ENCODE results near the gene DLST.
A peak's percentile ranks its signal among the peaks of the same experiment; 100 is the strongest.

DLST gene

GRCh38 chr14:74875204-74875603 is 6.5 kb upstream of the DLST start:
- Mint-ChIP-seq H3K4me1 (ENCODE audit: low read depth) (peaks cover 23% of the 10 kb centered on the region), H3K36me3 (ENCODE audit: low read depth) (no peaks in the 10 kb centered on the region), H3K27me3 (no peaks in the 10 kb centered on the region), H3K4me3 (peak overlapping the region; percentile 62), H3K9me3 (no peaks in the 10 kb centered on the region), H3K27ac (peak overlapping the region; percentile 60)

- no peaks in the 10 kb centered on the region for H3K36me3 Mint-ChIP-seq (ENCODE audit: low read depth)
- H3K27ac Mint-ChIP-seq, result peak within 1 kb of the TSS; percentile 62
- H3K4me3 Mint-ChIP-seq, result peak within 1 kb of the TSS; percentile 62
- no peaks in the 10 kb centered on the region for H3K9me3 Mint-ChIP-seq
- H3K4me1 Mint-ChIP-seq (ENCODE audit: low read depth), result peaks cover 32% of the 10 kb centered on the region
- no peaks in the 10 kb centered on the region for H3K27me3 Mint-ChIP-seq
Measured at GRCh38 chr14:74875941-74876913, 5.5 kb upstream of the DLST start, which contains the start of gene PROX2. Gene PROX2, minus strand, starts transcription at chr14:74876145. Its CDS starts 12,311 bp downstream, at chr14:74863834.

GRCh38 chr14:74879427-74880182 is 2.1 kb upstream of the DLST start:
- Mint-ChIP-seq H3K9me3 (no peaks in the 10 kb centered on the region), H3K27me3 (no peaks in the 10 kb centered on the region), H3K4me3 (no peak overlapping the region), H3K27ac (peak overlapping the region; percentile 49), H3K4me1 (ENCODE audit: low read depth) (peaks cover 57% of the 10 kb centered on the region), H3K36me3 (ENCODE audit: low read depth) (peaks cover 24% of the 10 kb centered on the region)

DNA sequence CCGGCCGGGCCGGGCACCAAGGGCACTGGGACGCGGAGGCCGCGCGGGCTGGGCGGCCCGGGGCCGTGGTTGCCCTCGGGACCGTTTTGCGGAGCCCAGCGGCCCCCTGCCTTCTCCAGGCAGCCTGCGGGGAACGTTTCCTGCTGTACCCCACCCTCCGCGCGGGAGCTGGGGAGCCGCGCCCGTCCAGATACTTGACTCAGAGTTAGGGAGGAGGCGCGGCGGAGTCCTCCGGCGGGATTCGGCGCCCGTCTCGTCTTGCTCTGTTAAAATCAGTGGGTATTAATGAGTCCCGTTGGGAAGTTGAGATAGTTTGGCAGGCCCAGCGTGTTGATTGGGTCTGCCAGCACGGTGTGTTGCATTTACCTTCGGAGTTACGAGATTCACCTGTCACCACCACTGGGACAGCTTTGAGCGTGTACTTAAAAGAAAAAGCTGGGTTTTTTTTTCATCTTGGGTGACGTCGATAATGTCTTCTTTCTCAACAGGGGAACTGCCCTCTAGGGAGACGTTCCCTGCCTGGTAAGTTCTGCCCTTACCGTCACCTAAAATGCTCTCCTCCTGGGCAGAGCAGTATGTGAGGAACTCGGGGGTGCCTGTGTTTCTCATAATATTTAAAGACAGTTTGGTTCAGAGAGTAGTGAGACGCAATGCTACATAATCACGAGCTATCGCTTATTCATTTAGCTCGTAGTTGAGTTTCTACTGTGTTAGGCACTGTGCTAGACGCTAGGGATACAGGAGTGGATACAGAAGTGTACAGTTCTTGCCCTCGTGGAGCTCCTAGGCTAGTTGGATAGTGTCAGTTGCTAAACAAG is 596 bp downstream of the DLST start:
- Mint-ChIP-seq H3K4me1 (ENCODE audit: low read depth) (peaks cover 59% of the 10 kb centered on the region), H3K36me3 (ENCODE audit: low read depth) (peaks cover 42% of the 10 kb centered on the region), H3K27ac (peak overlapping the region; percentile 96), H3K9me3 (no peaks in the 10 kb centered on the region), H3K4me3 (peak overlapping the region; percentile 99), H3K27me3 (no peaks in the 10 kb centered on the region)

- Mint-ChIP-seq H3K4me3 (no peak overlapping the region), H3K36me3 (ENCODE audit: low read depth) (peaks cover 70% of the 10 kb centered on the region), H3K27ac (no peak overlapping the region), H3K27me3 (no peaks in the 10 kb centered on the region), H3K4me1 (ENCODE audit: low read depth) (peaks cover 52% of the 10 kb centered on the region), H3K9me3 (no peaks in the 10 kb centered on the region)
Measured at GRCh38 chr14:74886001-74886400, 4.3 kb downstream of the DLST start.

- peaks cover 79% of the 10 kb centered on the region for H3K36me3 Mint-ChIP-seq (ENCODE audit: low read depth)
- no peak overlapping the region for H3K27ac Mint-ChIP-seq
- no peak overlapping the region for H3K4me3 Mint-ChIP-seq
- H3K9me3 Mint-ChIP-seq, result no peaks in the 10 kb centered on the region
- no peaks in the 10 kb centered on the region for H3K27me3 Mint-ChIP-seq
- H3K4me1 Mint-ChIP-seq (ENCODE audit: low read depth), result peaks cover 44% of the 10 kb centered on the region
Measured at GRCh38 chr14:74888164-74889158, 6.7 kb downstream of the DLST start.

DNA sequence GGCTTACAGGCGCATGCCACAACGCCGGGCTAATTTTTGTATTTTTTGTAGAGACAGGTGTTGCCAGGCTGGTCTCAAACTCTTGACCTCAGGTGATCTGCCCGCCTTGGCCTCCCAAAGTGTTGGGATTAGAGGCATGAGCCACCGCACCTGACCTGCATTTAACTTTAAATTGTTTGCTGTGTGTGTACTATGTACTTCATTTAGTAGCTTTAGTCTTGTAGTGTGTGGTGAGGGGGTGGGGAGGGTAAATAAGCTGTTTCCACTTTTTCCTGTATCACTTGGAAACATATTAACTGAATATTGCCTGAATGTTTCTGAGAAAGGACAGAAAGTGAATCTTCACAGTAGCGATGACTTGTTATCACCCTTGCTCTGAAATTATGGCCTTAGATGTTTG is 8.5 kb downstream of the DLST start:
- Mint-ChIP-seq H3K4me3 (no peak overlapping the region), H3K9me3 (no peaks in the 10 kb centered on the region), H3K36me3 (ENCODE audit: low read depth) (peaks cover 77% of the 10 kb centered on the region), H3K4me1 (ENCODE audit: low read depth) (peaks cover 27% of the 10 kb centered on the region), H3K27me3 (no peaks in the 10 kb centered on the region), H3K27ac (no peak overlapping the region)

- Mint-ChIP-seq H3K36me3 (ENCODE audit: low read depth) (peaks cover 76% of the 10 kb centered on the region), H3K4me1 (ENCODE audit: low read depth) (peaks cover 13% of the 10 kb centered on the region), H3K27ac (no peak overlapping the region), H3K27me3 (no peaks in the 10 kb centered on the region), H3K9me3 (no peaks in the 10 kb centered on the region), H3K4me3 (no peak overlapping the region)
Measured at GRCh38 chr14:74891870-74892269, 10.2 kb downstream of the DLST start.

- no peaks in the 10 kb centered on the region for H3K9me3 Mint-ChIP-seq
- H3K27ac Mint-ChIP-seq, result no peak overlapping the region
Measured at GRCh38 chr14:74892745-74893144, 11.0 kb downstream of the DLST start.

DNA sequence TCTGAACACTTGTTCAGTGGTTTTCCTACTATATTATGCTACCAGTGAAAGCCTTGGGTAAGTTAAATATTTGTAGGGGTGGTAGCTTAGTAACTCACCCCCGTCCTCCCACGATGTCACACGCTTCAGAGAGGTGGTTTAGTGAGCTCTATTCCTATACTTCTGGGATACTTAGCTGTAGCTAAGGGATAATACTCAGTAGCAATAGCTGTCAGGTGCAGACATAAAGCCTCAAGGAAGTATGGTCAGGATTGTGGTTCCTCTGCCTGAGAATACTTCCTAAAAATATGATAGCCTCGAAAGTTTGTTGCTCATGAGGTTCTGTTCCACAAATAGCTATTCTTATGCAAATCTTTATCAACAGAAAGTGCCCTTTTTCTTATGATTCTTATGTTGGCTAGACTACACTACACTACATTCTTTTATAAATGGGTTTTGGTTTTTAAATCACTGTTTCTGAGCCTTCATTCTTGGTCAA is 11.9 kb downstream of the DLST start:
- H3K4me1 Mint-ChIP-seq (ENCODE audit: low read depth), result peaks cover 6% of the 10 kb centered on the region
- peaks cover 82% of the 10 kb centered on the region for H3K36me3 Mint-ChIP-seq (ENCODE audit: low read depth)
- H3K4me3 Mint-ChIP-seq, result no peak overlapping the region
- peak overlapping the region; percentile 1 for H3K27ac Mint-ChIP-seq
- no peaks in the 10 kb centered on the region for H3K27me3 Mint-ChIP-seq
- H3K9me3 Mint-ChIP-seq, result no peaks in the 10 kb centered on the region

More at GRCh38 chr14:74892745-74893144, 11.0 kb downstream of the DLST start:
- Mint-ChIP-seq H3K36me3 (ENCODE audit: low read depth) (peaks cover 83% of the 10 kb centered on the region), H3K27me3 (no peaks in the 10 kb centered on the region), H3K4me3 (no peak overlapping the region), H3K4me1 (ENCODE audit: low read depth) (peaks cover 13% of the 10 kb centered on the region)

DNA sequence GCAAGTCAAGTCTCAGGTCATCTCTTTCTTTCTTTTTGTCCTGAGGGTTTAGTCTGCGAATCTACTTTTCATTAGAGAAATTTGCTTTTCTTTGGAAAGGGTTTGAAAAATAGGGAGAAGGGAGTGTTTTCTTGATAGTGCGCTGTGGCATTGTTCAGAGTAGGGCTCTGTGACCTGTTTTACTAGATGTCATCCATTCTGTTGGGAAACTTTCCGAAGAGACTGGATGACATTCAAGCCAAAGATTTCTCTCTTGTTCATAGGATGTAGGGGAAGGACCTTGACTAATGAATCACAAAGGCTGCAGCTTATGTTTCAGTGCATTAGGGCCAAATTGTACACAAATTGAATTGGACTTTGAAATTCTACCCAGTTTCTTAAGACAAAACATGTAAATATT is 14.7 kb downstream of the DLST start:
- no peaks in the 10 kb centered on the region for H3K27me3 Mint-ChIP-seq
- peaks cover 85% of the 10 kb centered on the region for H3K36me3 Mint-ChIP-seq (ENCODE audit: low read depth)
- H3K4me1 Mint-ChIP-seq (ENCODE audit: low read depth), result peaks cover 6% of the 10 kb centered on the region
- no peak overlapping the region for H3K27ac Mint-ChIP-seq
- H3K4me3 Mint-ChIP-seq, result no peak overlapping the region
- no peaks in the 10 kb centered on the region for H3K9me3 Mint-ChIP-seq

GRCh38 chr14:74897642-74898041 is 15.9 kb downstream of the DLST start:
- Mint-ChIP-seq H3K4me3 (no peak overlapping the region), H3K4me1 (ENCODE audit: low read depth) (peaks cover 6% of the 10 kb centered on the region), H3K9me3 (no peaks in the 10 kb centered on the region), H3K27ac (no peak overlapping the region), H3K27me3 (no peaks in the 10 kb centered on the region), H3K36me3 (ENCODE audit: low read depth) (peaks cover 81% of the 10 kb centered on the region)

GRCh38 chr14:74898083-74898482 is 16.4 kb downstream of the DLST start:
- Mint-ChIP-seq H3K9me3 (no peaks in the 10 kb centered on the region), H3K36me3 (ENCODE audit: low read depth) (peaks cover 82% of the 10 kb centered on the region), H3K27ac (peak overlapping the region; percentile 15), H3K4me1 (ENCODE audit: low read depth) (peaks cover 3% of the 10 kb centered on the region), H3K4me3 (no peak overlapping the region), H3K27me3 (no peaks in the 10 kb centered on the region)
